ENCODE results near the gene SEMA4A. TPM values are rescaled to one million over a fixed set of nuclear protein-coding genes. Genes with fewer than 3 reads are reported as not detected.

SEMA4A gene
- total and polyA plus RNA-seq, 2 of the 8 experiments (the other 6 are each of a cell fraction or from before 2014, with no cell fraction given), result 7.3 to 10.6 TPM

- 0 out of 2 replicates have a peak overlapping the region, but pooled peaks have one; percentile 46 for H2BK15ac ChIP-seq (ENCODE audit: low read length)
- peaks cover 0 to 35% (median 0%) of the 10 kb centered on the region in 4 experiments; a peak in 2 of 8 replicates for H3K36me3 ChIP-seq (ENCODE audit: control insufficient read depth in 2 of 4, insufficient read depth in 4 of 4, low read length in 3 of 4)
- ChIA-PET POLR2A (ENCODE audit: partially characterized antibody) (interaction anchor here (0.6 to 2.4 kb wide), 8 partner anchors 14 to 63 kb away, joined by 3 to 6 read pairs (median 4); partner anchors contain the start of gene PMF1), CTCF (ENCODE audit: partially characterized antibody) (interaction anchor here (0.6 to 8.8 kb wide), 7 partner anchors 16 to 168 kb away, joined by 3 to 65 read pairs (median 3); no protein-coding TSS in a partner anchor)
- no peak overlapping the region for H3K56ac ChIP-seq (replicated peaks; ENCODE audit: insufficient read length, low read depth, low read length)
- H3K4me3 ChIP-seq (ENCODE audit: extremely low read depth in 1 of 4, insufficient read depth in 2 of 4, low read depth in 3 of 4, low read length in 4 of 4), result no peak overlapping the region
- no peaks in the 10 kb centered on the region for H3K23me2 ChIP-seq (ENCODE audit: low read depth, low read length)
- peak overlapping the region; percentile 44 for H2AK5ac ChIP-seq (ENCODE audit: low read depth, low read length)
- TF ChIP-seq KDM5A (IDR thresholded peaks at IDR 0.05; ENCODE audit: low read length) (no peak), BCL11A (IDR thresholded peaks at IDR 0.05; ENCODE audit: low read depth in 2 of 2, low read length in 2 of 2) (no peak), KDM4A (IDR thresholded peaks at IDR 0.05; ENCODE audit: low read depth, low read length, severe bottlenecking) (no peak), CBX8 (IDR thresholded peaks at IDR 0.05; ENCODE audit: borderline replicate concordance, low read depth, low read length) (no peak)
- FAIRE-seq, result no peak
- H3K4ac ChIP-seq (replicated peaks; ENCODE audit: insufficient read length, low read depth, low read length), result no peak overlapping the region
- DNase-seq (ENCODE audit: low read depth in 1 of 2, low spot score in 2 of 2), result no peak
- no peak overlapping the region for H3K23ac ChIP-seq (ENCODE audit: insufficient read length)
- H3K9ac ChIP-seq (replicated peaks in 1 of 4; ENCODE audit: extremely low read depth in 1 of 4, low read depth in 3 of 4, low read length in 3 of 4), result peak overlapping the region in 1 of 4 experiments; percentile 11; a peak in 1 of 7 replicates
- H2BK5ac ChIP-seq (ENCODE audit: low read depth, low read length), result peak overlapping the region; percentile 30
- H4K5ac ChIP-seq (ENCODE audit: insufficient read length, low read depth, low read length), result peak overlapping the region; percentile 18
- peak overlapping the region; percentile 40 for H2BK12ac ChIP-seq (ENCODE audit: low read depth, low read length)
- H4K91ac ChIP-seq (replicated peaks; ENCODE audit: insufficient read length, low read length), result peak overlapping the region; percentile 72
- H2AFZ ChIP-seq (ENCODE audit: low read length), result no peak overlapping the region
- H3K79me2 ChIP-seq (ENCODE audit: control insufficient read depth in 1 of 2, insufficient read depth in 2 of 2, low read length in 2 of 2), result no peaks in the 10 kb centered on the region
- WGBS, 2 experiments (ENCODE audit: extremely low coverage in 1 of 2, insufficient coverage in 1 of 2, insufficient read length in 1 of 2, insufficient replicate concordance in 2 of 2, low coverage in 1 of 2, low lambda C conversion rate in 2 of 2, missing lambda C conversion rate in 1 of 2), result 82% methylated on average over 7 of the region's 7 CpGs; no CpG with 5 or more reads in 1 of the 2 experiments
- H3K18ac ChIP-seq (ENCODE audit: extremely low read depth, low read length), result peak overlapping the region; percentile 71
- no peaks in the 10 kb centered on the region for H3K79me1 ChIP-seq (ENCODE audit: low read depth, low read length)
- H3K4me2 ChIP-seq (ENCODE audit: insufficient read depth in 1 of 2, low read depth in 2 of 2, low read length in 2 of 2), result peak overlapping the region in 1 of 2 experiments; percentile 24; a peak in 1 of 4 replicates
- H3K9me3 ChIP-seq (ENCODE audit: insufficient read depth in 2 of 2, low read depth in 1 of 2, low read length in 1 of 2), result no peaks in the 10 kb centered on the region
- H3K27me3 ChIP-seq (replicated peaks in 1 of 4; ENCODE audit: control insufficient read depth in 3 of 4, extremely low read depth in 1 of 4, insufficient read depth in 3 of 4, low read length in 3 of 4), result no peaks in the 10 kb centered on the region
- H2BK120ac ChIP-seq (replicated peaks; ENCODE audit: low read depth, low read length), result peak overlapping the region; percentile 24
- H3K14ac ChIP-seq (ENCODE audit: insufficient read length), result peak overlapping the region; percentile 63
- H3K27ac ChIP-seq (ENCODE audit: low read depth, low read length), result no peak overlapping the region; the same call in 1 of the 2 replicates
- no peak overlapping the region for H4K8ac ChIP-seq (ENCODE audit: extremely low read depth, insufficient read depth, low read length)
- H2BK20ac ChIP-seq (ENCODE audit: low read length), result peak overlapping the region; percentile 93
- peaks cover 6 to 21% (median 14%) of the 10 kb centered on the region in 4 experiments for H3K4me1 ChIP-seq (replicated peaks in 1 of 4; ENCODE audit: control insufficient read depth in 3 of 4, insufficient read depth in 4 of 4, low read length in 3 of 4)
- H4K20me1 ChIP-seq (replicated peaks in 1 of 2; ENCODE audit: control insufficient read depth in 1 of 2, insufficient read depth in 2 of 2, low read length in 2 of 2), result no peaks in the 10 kb centered on the region
Observed at GRCh38 chr1:156177919-156178654, 24.7 kb downstream of the SEMA4A start.
